Skeletal muscle tissue (tissue), 4 donors: ENCODE measurements around the gene GPR78. TPM values are rescaled to one million over a fixed set of nuclear protein-coding genes. Genes with fewer than 3 reads are reported as not detected.

ENCODE experiments used
- H3K27ac ChIP-seq: one replicate; pipeline ENCODE4 v1.7.0; 2013; ENCODE audit warnings: mild to moderate bottlenecking, low read depth, low read length, inconsistent platforms
- H3K27me3 ChIP-seq, 3 donors: one replicate each; pipeline ENCODE4 v1.7.0; 2013; ENCODE audit warnings: low read length in 3 of 3; ENCODE audit not compliant: control insufficient read depth in 3 of 3, insufficient read depth in 3 of 3
- H3K36me3 ChIP-seq, 3 donors: one replicate each; pipeline ENCODE4 v1.7.0; 2013; ENCODE audit warnings: low read length in 3 of 3; ENCODE audit not compliant: control insufficient read depth in 3 of 3, insufficient read depth in 3 of 3
- H3K4me1 ChIP-seq, 3 donors: one replicate each; pipeline ENCODE4 v1.7.0; 2013; ENCODE audit warnings: low read length in 3 of 3, mild to moderate bottlenecking in 3 of 3; ENCODE audit not compliant: control insufficient read depth in 3 of 3, insufficient read depth in 3 of 3
- H3K4me3 ChIP-seq, 3 donors: one replicate each; pipeline ENCODE4 v1.7.0; 2013; ENCODE audit warnings: low read length in 3 of 3
- H3K9ac ChIP-seq, 3 donors: one replicate each; pipeline ENCODE4 v1.7.0; 2013; ENCODE audit warnings: low read length in 3 of 3, mild to moderate bottlenecking in 3 of 3, moderate library complexity in 2 of 3, low read depth in 1 of 3
- H3K9me3 ChIP-seq, 3 donors: one replicate each; pipeline ENCODE4 v1.7.0; 2013; ENCODE audit warnings: low read length in 3 of 3; ENCODE audit not compliant: control insufficient read depth in 3 of 3
- total RNA-seq: library from RNA; depleted of rRNA; stranded (reverse); fragments of >200 nt; gene quantifications from one replicate; pipeline ENCODE4 v1.2.3, GENCODE V29; 2014
- donor health status: Osteomylitis.

The GPR78 gene
- total RNA-seq, 1 donor from 2014 or later, result 0.52 TPM

GRCh38 chr4:8539661-8540060, 40.5 kb upstream of the GPR78 start:
- Histone ChIP-seq H3K4me1 (peaks cover 0 to 10% (median 7%) of the 10 kb centered on the region in 3 donors), H3K27me3 (peaks cover 0 to 4% (median 2%) of the 10 kb centered on the region in 3 donors), H3K9me3 (no peaks in the 10 kb centered on the region), H3K27ac (no peak overlapping the region), H3K9ac (no peak overlapping the region), H3K4me3 (no peak overlapping the region), H3K36me3 (no peaks in the 10 kb centered on the region)

DNA sequence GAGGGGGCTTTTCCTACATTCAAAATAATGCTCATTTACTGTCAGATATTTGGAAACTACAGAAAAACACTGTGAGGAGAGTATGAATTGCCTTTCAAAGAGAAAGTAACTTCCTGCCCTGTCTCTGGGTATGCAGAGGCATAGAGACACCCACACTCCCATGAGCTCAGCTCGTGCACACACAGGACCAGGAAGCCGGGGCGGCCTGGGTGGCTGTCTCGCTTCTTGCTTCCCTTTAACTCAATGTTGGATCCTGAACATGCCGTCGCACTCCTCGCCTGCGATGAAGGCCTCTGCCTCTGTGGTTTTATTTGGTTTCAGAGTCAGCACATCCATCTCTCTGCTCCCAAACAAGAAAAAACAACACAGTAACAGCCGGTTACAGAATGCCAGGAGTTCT, 40.1 kb upstream of the GPR78 start:
- Histone ChIP-seq H3K27ac (no peak overlapping the region), H3K36me3 (no peaks in the 10 kb centered on the region), H3K4me1 (peaks cover 0 to 10% (median 7%) of the 10 kb centered on the region in 3 donors), H3K9ac (no peak overlapping the region), H3K4me3 (no peak overlapping the region), H3K9me3 (no peaks in the 10 kb centered on the region), H3K27me3 (peaks cover 0 to 4% (median 3%) of the 10 kb centered on the region in 3 donors)

DNA sequence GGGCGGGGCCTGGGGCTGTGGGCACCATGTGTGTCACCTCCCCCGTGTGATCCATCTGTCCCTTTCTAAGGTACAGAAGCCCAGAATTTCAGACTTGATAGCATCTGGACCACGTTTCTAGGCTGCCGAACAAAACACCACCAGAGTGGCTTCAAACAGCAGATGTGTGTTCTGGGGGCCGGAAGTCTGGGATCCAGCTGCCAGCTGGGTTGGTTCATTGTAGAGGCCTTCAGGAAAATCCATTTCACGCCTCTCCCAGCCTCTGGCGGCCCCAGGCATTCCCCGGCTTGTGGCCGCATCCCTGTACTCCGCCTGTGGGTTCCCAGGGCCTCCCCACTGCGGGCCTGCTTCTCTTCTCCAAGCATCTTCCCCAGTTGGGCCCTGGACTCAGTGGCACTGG, 39.6 kb upstream of the GPR78 start:
- no peak overlapping the region for H3K9ac ChIP-seq
- H3K36me3 ChIP-seq, result no peaks in the 10 kb centered on the region
- peaks cover 0 to 4% (median 3%) of the 10 kb centered on the region in 3 donors for H3K27me3 ChIP-seq
- peaks cover 0 to 10% (median 7%) of the 10 kb centered on the region in 3 donors for H3K4me1 ChIP-seq
- H3K27ac ChIP-seq, result no peak overlapping the region
- no peaks in the 10 kb centered on the region for H3K9me3 ChIP-seq
- H3K4me3 ChIP-seq, result no peak overlapping the region

DNA sequence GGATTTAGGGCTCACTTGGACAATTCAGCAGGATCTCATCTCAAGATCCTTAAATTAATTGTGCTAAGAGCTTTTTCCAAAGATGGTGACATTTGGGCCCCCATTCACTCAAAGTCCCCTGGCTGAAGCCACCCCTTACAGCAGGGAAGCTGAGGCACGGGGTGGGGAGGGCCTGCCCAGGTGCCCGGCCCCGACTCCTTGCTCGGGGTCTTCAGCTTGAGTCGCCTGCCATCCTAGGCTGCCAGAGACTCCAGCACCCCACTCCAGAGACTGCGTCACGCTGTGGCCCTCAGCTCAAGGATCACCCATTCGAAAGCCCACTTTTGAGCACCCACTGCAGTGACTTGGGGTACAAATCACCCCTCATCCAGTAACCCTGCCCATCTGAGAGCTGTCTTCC, 39.2 kb upstream of the GPR78 start:
- no peaks in the 10 kb centered on the region for H3K36me3 ChIP-seq
- H3K27ac ChIP-seq, result no peak overlapping the region
- H3K4me3 ChIP-seq, result no peak overlapping the region
- peaks cover 0 to 10% (median 7%) of the 10 kb centered on the region in 3 donors for H3K4me1 ChIP-seq
- no peaks in the 10 kb centered on the region for H3K9me3 ChIP-seq
- no peak overlapping the region for H3K9ac ChIP-seq
- H3K27me3 ChIP-seq, result peaks cover 0 to 4% (median 3%) of the 10 kb centered on the region in 3 donors

DNA sequence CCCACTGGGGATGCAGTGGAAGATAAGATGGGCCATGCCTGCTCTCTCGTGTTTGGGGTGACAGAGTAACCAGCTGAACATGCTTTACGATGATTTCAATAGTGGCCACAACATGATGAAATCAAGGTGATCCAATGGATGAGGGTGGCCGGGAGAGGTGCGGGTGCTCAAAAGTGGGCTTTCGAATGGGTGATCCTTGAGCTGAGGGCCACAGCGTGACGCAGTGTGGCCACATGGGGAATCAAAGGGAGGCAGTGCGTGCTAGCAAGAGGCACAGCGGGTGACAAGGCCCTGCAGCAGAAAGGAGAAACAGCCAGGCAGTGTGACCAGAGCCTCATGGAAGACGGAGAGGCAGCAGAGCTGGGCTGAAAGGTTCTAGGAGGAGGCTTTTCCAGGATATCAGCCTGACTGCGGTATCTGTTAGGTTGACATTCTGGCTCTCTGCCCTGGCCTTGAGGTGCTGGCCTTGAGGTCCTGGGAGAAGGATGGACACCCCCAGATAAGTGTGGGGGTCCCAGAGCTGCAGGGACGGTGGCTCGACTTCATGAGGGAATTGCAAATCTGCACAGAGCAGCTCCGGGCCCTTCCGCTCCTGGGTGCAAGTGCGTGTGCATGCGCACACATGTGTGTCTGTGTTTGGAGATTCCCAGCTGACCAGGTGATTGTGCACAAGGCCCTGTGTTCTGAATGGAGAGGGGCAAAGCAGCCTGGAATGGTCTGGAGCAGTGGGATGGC, 38.0 kb upstream of the GPR78 start:
- H3K4me3 ChIP-seq, result no peak overlapping the region
- H3K27ac ChIP-seq, result no peak overlapping the region
- H3K9me3 ChIP-seq, result no peaks in the 10 kb centered on the region
- H3K27me3 ChIP-seq, result peaks cover 0 to 4% (median 3%) of the 10 kb centered on the region in 3 donors
- no peak overlapping the region for H3K9ac ChIP-seq
- H3K36me3 ChIP-seq, result no peaks in the 10 kb centered on the region
- peaks cover 0 to 6% (median 4%) of the 10 kb centered on the region in 3 donors for H3K4me1 ChIP-seq

GRCh38 chr4:8542776-8543525, 37.2 kb upstream of the GPR78 start:
- Histone ChIP-seq H3K27ac (no peak overlapping the region), H3K4me3 (no peak overlapping the region), H3K9ac (no peak overlapping the region), H3K36me3 (no peaks in the 10 kb centered on the region), H3K27me3 (peaks cover 0 to 4% (median 3%) of the 10 kb centered on the region in 3 donors), H3K4me1 (no peaks in the 10 kb centered on the region), H3K9me3 (no peaks in the 10 kb centered on the region)

- Histone ChIP-seq H3K9me3 (no peaks in the 10 kb centered on the region), H3K4me3 (no peak overlapping the region), H3K4me1 (no peaks in the 10 kb centered on the region), H3K36me3 (no peaks in the 10 kb centered on the region), H3K9ac (no peak overlapping the region), H3K27ac (no peak overlapping the region), H3K27me3 (peaks cover 0 to 4% (median 3%) of the 10 kb centered on the region in 3 donors)
These were observed 36.6 kb upstream of the GPR78 start for GRCh38 chr4:8543623-8544022.

DNA sequence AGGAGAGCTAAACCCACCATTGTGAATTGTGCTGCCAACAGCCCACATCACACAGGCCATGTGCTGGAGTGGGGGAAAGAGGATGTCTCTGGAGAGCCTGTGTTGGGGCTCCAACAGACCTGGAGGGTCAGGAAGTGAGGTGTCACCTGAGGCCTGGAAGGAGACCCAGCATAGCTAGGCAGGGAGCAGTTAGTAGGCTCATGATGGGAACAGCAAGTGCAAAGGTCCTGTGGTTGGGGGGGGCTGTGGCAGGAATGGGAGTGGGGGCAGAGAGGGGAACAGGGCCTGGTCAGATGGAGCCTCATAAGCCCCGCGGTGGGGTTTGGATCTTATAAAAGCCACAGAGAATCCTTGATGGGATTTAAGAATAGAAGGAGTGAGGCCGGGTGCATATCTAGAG, 35.9 kb upstream of the GPR78 start:
- no peaks in the 10 kb centered on the region for H3K9me3 ChIP-seq
- no peak overlapping the region for H3K4me3 ChIP-seq
- H3K36me3 ChIP-seq, result no peaks in the 10 kb centered on the region
- no peak overlapping the region for H3K27ac ChIP-seq
- H3K4me1 ChIP-seq, result no peaks in the 10 kb centered on the region
- no peak overlapping the region for H3K9ac ChIP-seq
- H3K27me3 ChIP-seq, result peaks cover 0 to 3% (median 2%) of the 10 kb centered on the region in 3 donors

DNA sequence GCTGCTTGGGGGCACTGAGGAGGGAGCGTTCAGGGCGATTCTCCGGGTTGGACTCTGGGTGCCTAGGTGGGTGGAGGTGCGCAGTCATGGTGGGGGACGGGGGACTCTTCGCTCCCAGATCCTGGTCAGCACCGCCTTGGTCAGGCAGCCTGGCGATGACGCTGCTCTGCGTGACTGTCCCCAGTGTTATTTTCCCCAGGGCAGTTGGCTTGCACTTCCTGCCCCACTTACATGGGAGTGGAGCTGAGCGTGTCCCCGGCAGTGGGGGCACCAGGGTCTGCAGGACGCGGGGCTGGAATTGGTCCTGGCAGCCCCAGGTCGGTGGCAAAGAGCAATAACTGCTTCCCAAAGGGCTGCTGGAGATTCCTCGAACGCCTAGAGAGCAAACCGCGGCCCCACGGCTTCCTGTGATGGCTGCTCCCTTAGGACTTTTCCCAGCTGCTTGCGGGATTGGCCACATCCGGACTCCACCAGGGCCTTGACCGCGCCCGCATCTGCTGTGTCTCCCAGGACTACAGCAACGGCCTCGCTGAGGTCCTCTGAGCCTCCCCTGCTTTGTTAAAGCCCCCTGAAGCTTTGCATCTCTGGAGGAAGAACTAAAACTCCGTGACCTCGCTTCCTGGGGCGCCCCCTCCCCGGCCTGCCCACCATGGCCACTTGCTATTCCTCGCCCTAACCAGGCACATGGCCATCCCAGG, 35.3 kb upstream of the GPR78 start:
- H3K4me1 ChIP-seq, result no peaks in the 10 kb centered on the region
- no peaks in the 10 kb centered on the region for H3K36me3 ChIP-seq
- peaks cover 0 to 3% (median 0%) of the 10 kb centered on the region in 3 donors for H3K27me3 ChIP-seq
- H3K9me3 ChIP-seq, result no peaks in the 10 kb centered on the region
- no peak overlapping the region for H3K4me3 ChIP-seq
- H3K9ac ChIP-seq, result no peak overlapping the region
- no peak overlapping the region for H3K27ac ChIP-seq

DNA sequence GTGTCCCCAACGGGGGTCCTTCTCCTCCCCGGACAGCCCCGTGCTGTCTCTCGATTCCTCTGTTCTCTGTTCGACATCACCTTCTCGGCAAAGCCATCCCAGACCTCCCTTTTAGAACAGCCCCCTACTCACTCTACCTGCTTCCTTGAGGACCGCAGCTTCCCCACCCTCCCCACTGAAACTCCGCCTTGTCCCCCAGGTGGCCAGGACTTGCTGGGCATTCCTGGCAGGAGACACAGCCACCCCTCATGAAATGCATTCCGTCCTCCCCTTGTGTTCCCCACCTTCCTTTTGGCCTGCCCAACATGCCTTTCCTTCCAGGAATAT, 34.8 kb upstream of the GPR78 start:
- H3K4me3 ChIP-seq, result no peak overlapping the region
- no peaks in the 10 kb centered on the region for H3K4me1 ChIP-seq
- no peaks in the 10 kb centered on the region for H3K36me3 ChIP-seq
- no peaks in the 10 kb centered on the region for H3K9me3 ChIP-seq
- no peak overlapping the region for H3K9ac ChIP-seq
- peaks cover 0 to 3% (median 0%) of the 10 kb centered on the region in 3 donors for H3K27me3 ChIP-seq
- no peak overlapping the region for H3K27ac ChIP-seq
